WTC11 (cell line): Measurements from ENCODE around the gene CACNA2D4. TPM values are rescaled to one million over a fixed set of nuclear protein-coding genes. Genes with fewer than 3 reads are reported as not detected.

Experiments used
- ATAC-seq: fragments of 200-7000 bp; cut with Tn5 transposase; 2 replicates; pipeline ENCODE4 v1.10.0; 2021; ENCODE audit warnings: mild to moderate bottlenecking, moderate library complexity
- CTCF ChIA-PET: fragments of 300-600 bp; sonication (Branson Sonifier 250); formaldehyde crosslinking; loops from one replicate; lab custom pipeline; 2021; ENCODE audit warnings: antibody characterized with exemption; lab: Charles Lee
- POLR2A ChIA-PET: fragments of 350-600 bp; sonication (Branson Sonifier 250); formaldehyde crosslinking; loops from one replicate; lab custom pipeline; 2021; ENCODE audit warnings: antibody characterized with exemption; lab: Charles Lee
- DNase-seq: peaks from one replicate; pipeline ENCODE4 v3.0.0; 2021; ENCODE audit warnings: low spot score
- H3K27ac Mint-ChIP-seq: 2 replicates; pipeline ENCODE4 v1.8.0; 2021; ENCODE audit warnings: mixed read lengths
- H3K27me3 Mint-ChIP-seq: 2 replicates; pipeline ENCODE4 v1.8.0; 2021; ENCODE audit warnings: low read depth, mild to moderate bottlenecking, moderate library complexity, mixed read lengths
- H3K36me3 Mint-ChIP-seq: 2 replicates; pipeline ENCODE4 v1.8.0; 2021; ENCODE audit warnings: mixed read lengths
- H3K4me1 Mint-ChIP-seq: 2 replicates; pipeline ENCODE4 v1.8.0; 2022; ENCODE audit warnings: mixed read lengths
- H3K4me3 Mint-ChIP-seq: 2 replicates; pipeline ENCODE4 v1.8.0; 2021; ENCODE audit warnings: mild to moderate bottlenecking, moderate library complexity, mixed read lengths
- H3K9me3 Mint-ChIP-seq: 2 replicates; pipeline ENCODE4 v1.8.0; 2021; ENCODE audit warnings: mixed read lengths
- AR ChIP-seq: fragments of 250-450 bp; sonication (Bioruptor Pico); IDR thresholded peaks from 2 replicates; pipeline ENCODE4 v1.9.0; 2021; ENCODE audit warnings: mild to moderate bottlenecking
- ATF1 ChIP-seq: sonication (generic); formaldehyde crosslinking; IDR thresholded peaks from 2 replicates; pipeline ENCODE4 v1.8.1; 2023; ENCODE audit warnings: mild to moderate bottlenecking, moderate library complexity, missing genetic modification reagents
- ATF2 ChIP-seq: sonication (generic); formaldehyde crosslinking; IDR thresholded peaks from 2 replicates; pipeline ENCODE4 v1.8.1; 2022; ENCODE audit warnings: low read depth, missing genetic modification reagents, borderline replicate concordance
- ATF3 ChIP-seq: sonication (generic); formaldehyde crosslinking; conservative IDR thresholded peaks from 2 replicates; pipeline ENCODE4 v1.8.1; 2022; ENCODE audit warnings: mild to moderate bottlenecking, missing genetic modification reagents
- ATF6 ChIP-seq: sonication (generic); formaldehyde crosslinking; IDR thresholded peaks from 2 replicates; pipeline ENCODE4 v1.8.1; 2023; ENCODE audit warnings: mild to moderate bottlenecking, missing genetic modification reagents
- CREB1 ChIP-seq: sonication (generic); formaldehyde crosslinking; IDR thresholded peaks from 2 replicates; pipeline ENCODE4 v1.8.0; 2023; ENCODE audit warnings: mild to moderate bottlenecking, missing genetic modification reagents
- CREM ChIP-seq: sonication (generic); formaldehyde crosslinking; IDR thresholded peaks from 2 replicates; pipeline ENCODE4 v1.8.1; 2022; ENCODE audit warnings: mild to moderate bottlenecking, missing genetic modification reagents, moderate library complexity
- E2F4 ChIP-seq: sonication (generic); formaldehyde crosslinking; IDR thresholded peaks from 2 replicates; pipeline ENCODE4 v1.8.1; 2022; ENCODE audit warnings: low read depth, mild to moderate bottlenecking, moderate library complexity, missing genetic modification reagents, borderline replicate concordance
- FOXK1 ChIP-seq: sonication (generic); formaldehyde crosslinking; IDR thresholded peaks from 2 replicates; pipeline ENCODE4 v1.8.0; 2022; ENCODE audit warnings: mild to moderate bottlenecking, moderate library complexity, missing genetic modification reagents
- GRHL2 ChIP-seq: fragments of 250-450 bp; sonication (Bioruptor Pico); IDR thresholded peaks from 2 replicates; pipeline ENCODE4 v1.8.0; 2022; ENCODE audit warnings: mild to moderate bottlenecking, moderate library complexity; ENCODE audit not compliant: insufficient replicate concordance, severe bottlenecking
- GTF2I ChIP-seq: fragments of 250-450 bp; sonication (Bioruptor Pico); conservative IDR thresholded peaks from 2 replicates; pipeline ENCODE4 v1.4.0; 2021; ENCODE audit warnings: mild to moderate bottlenecking
- KAT7 ChIP-seq: sonication (generic); formaldehyde crosslinking; IDR thresholded peaks from 2 replicates; pipeline ENCODE4 v1.8.1; 2023; ENCODE audit warnings: missing genetic modification reagents, mild to moderate bottlenecking, borderline replicate concordance
- MYBL2 ChIP-seq: sonication (generic); formaldehyde crosslinking; IDR thresholded peaks from 2 replicates; pipeline ENCODE4 v1.8.1; 2023; ENCODE audit warnings: mild to moderate bottlenecking, moderate library complexity, missing genetic modification reagents
- NFYB ChIP-seq: sonication (generic); formaldehyde crosslinking; conservative IDR thresholded peaks from 2 replicates; pipeline ENCODE4 v1.8.0; 2022; ENCODE audit warnings: low read depth, missing genetic modification reagents
- NR1H2 ChIP-seq: sonication (generic); formaldehyde crosslinking; IDR thresholded peaks from 2 replicates; pipeline ENCODE4 v1.9.0; 2021; ENCODE audit warnings: mild to moderate bottlenecking, moderate library complexity, missing genetic modification reagents
- NR2C2 ChIP-seq: sonication (generic); formaldehyde crosslinking; IDR thresholded peaks from 2 replicates; pipeline ENCODE4 v1.8.0; 2022; ENCODE audit warnings: mild to moderate bottlenecking, missing genetic modification reagents
- SP1 ChIP-seq: sonication (generic); formaldehyde crosslinking; conservative IDR thresholded peaks from 2 replicates; pipeline ENCODE4 v1.8.1; 2022; ENCODE audit warnings: missing genetic modification reagents
- STAT6 ChIP-seq: sonication (generic); formaldehyde crosslinking; conservative IDR thresholded peaks from 2 replicates; pipeline ENCODE4 v1.8.1; 2023; ENCODE audit warnings: mild to moderate bottlenecking, low read depth, missing genetic modification reagents, moderate library complexity
- TCF7 ChIP-seq: sonication (generic); formaldehyde crosslinking; IDR thresholded peaks from 2 replicates; pipeline ENCODE4 v1.8.0; 2022; ENCODE audit warnings: mild to moderate bottlenecking, low read depth, missing genetic modification reagents, moderate library complexity
- ZBTB21 ChIP-seq: sonication (generic); formaldehyde crosslinking; IDR thresholded peaks from 2 replicates; pipeline ENCODE4 v1.8.1; 2023; ENCODE audit warnings: mild to moderate bottlenecking, missing genetic modification reagents, borderline replicate concordance
- ZNF219 ChIP-seq: sonication (generic); formaldehyde crosslinking; IDR thresholded peaks from 2 replicates; pipeline ENCODE4 v1.8.0; 2023; ENCODE audit warnings: missing genetic modification reagents, mild to moderate bottlenecking, borderline replicate concordance
- ZSCAN18 ChIP-seq: fragments of 250-450 bp; sonication (Bioruptor Pico); IDR thresholded peaks from 2 replicates; pipeline ENCODE4 v2.1.2; 2022; ENCODE audit warnings: mild to moderate bottlenecking, moderate library complexity
- total RNA-seq: library from RNA; stranded (reverse); gene quantifications from 3 replicates; pipeline ENCODE4 v1.2.3, GENCODE V29; 2021

Gene CACNA2D4
- total RNA-seq, 1 experiment from 2014 or later, result 0.04 TPM

GRCh38 chr12:1834186-1834925, 84.1 kb downstream of the CACNA2D4 start:
- Mint-ChIP-seq H3K4me3 (no peak overlapping the region), H3K27me3 (peaks cover 8% of the 10 kb centered on the region; the same call in 1 of the 2 replicates), H3K27ac (no peak overlapping the region), H3K36me3 (no peaks in the 10 kb centered on the region), H3K4me1 (peaks cover 9% of the 10 kb centered on the region), H3K9me3 (no peaks in the 10 kb centered on the region)
- no peak for ATAC-seq
- POLR2A ChIA-PET, result no interaction called here
- CTCF ChIA-PET, result interaction anchor here (1.0 to 1.8 kb wide), 2 partner anchors 39 to 106 kb away, joined by 3 to 5 read pairs; no protein-coding TSS in a partner anchor
- no peak for DNase-seq
- no peak for TF ChIP-seq NR1H2
- TF ChIP-seq TCF7 (CRISPR knock-in tag), result no peak
- no peak for TF ChIP-seq E2F4 (CRISPR knock-in tag)
- no peak for TF ChIP-seq GRHL2 (CRISPR knock-in tag)
- TF ChIP-seq ZBTB21 (CRISPR knock-in tag), result no peak
- TF ChIP-seq GTF2I (CRISPR knock-in tag), result no peak
- no peak for TF ChIP-seq CREB1 (CRISPR knock-in tag)
- no peak for TF ChIP-seq ATF6 (CRISPR knock-in tag)
- TF ChIP-seq ZNF219 (CRISPR knock-in tag), result no peak
- TF ChIP-seq NR2C2 (CRISPR knock-in tag), result no peak
- no peak for TF ChIP-seq ATF2 (CRISPR knock-in tag)
- no peak for TF ChIP-seq SP1

- Mint-ChIP-seq H3K36me3 (no peaks in the 10 kb centered on the region), H3K9me3 (no peaks in the 10 kb centered on the region), H3K27ac (no peak overlapping the region), H3K4me3 (no peak overlapping the region), H3K4me1 (peaks cover 9% of the 10 kb centered on the region), H3K27me3 (peaks cover 8% of the 10 kb centered on the region; the same call in 1 of the 2 replicates)
- ATAC-seq, result no peak
- POLR2A ChIA-PET, result no interaction called here
- CTCF ChIA-PET, result interaction anchor here (1.0 to 1.8 kb wide), 2 partner anchors 38 to 106 kb away, joined by 3 to 5 read pairs; no protein-coding TSS in a partner anchor
- no peak for DNase-seq
- TF ChIP-seq AR (CRISPR knock-in tag) (no peak), ATF3 (CRISPR knock-in tag) (no peak), FOXK1 (CRISPR knock-in tag) (no peak), STAT6 (no peak), NFYB (CRISPR knock-in tag) (no peak), CREM (no peak), CREB1 (CRISPR knock-in tag) (no peak), ZSCAN18 (no peak), KAT7 (CRISPR knock-in tag) (no peak), MYBL2 (CRISPR knock-in tag) (no peak), ZBTB21 (CRISPR knock-in tag) (no peak), SP1 (no peak), ATF1 (no peak)
These were observed 84.8 kb downstream of the CACNA2D4 start for GRCh38 chr12:1833596-1834028.
